ENCODE results near the gene RASL10A. TPM values are rescaled to one million over a fixed set of nuclear protein-coding genes. Genes with fewer than 3 reads are reported as not detected.

Gene RASL10A
- total RNA-seq, 1 experiment from 2014 or later: 1.6 TPM

DNA sequence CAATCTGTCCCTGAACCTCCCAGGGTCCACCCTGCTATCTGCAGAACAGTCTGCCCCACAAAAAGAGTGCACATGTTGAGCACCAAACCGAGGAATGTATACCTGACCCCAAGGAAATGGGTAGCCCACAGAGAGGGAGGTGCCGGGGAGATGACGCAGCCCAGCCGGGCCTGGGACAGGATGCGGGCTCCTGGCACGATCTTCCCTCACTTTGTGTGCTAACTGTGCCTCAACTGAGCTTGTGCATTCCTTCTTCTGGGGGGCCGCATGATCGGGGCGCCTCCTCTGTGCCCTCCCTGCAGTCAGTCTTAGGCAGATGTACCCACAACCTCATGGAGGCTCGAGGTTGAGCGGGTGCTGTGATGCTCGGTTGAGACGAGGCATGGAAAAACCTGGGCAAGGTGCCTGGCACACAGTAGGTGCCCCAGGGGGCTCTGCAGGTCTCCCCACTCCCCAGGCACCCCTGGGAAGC lies 6.7 kb downstream of the RASL10A start:
- Mint-ChIP-seq H3K36me3 (ENCODE audit: insufficient read depth, unreplicated experiment) (peaks cover 60% of the 10 kb centered on the region), H3K27me3 (ENCODE audit: unreplicated experiment) (peaks cover 8% of the 10 kb centered on the region), H3K4me1 (ENCODE audit: low read depth, unreplicated experiment) (peaks cover 30% of the 10 kb centered on the region), H3K4me3 (ENCODE audit: low read depth, unreplicated experiment) (peak overlapping the region; percentile 81), H3K9me3 (ENCODE audit: low read depth, unreplicated experiment) (no peaks in the 10 kb centered on the region), H3K27ac (ENCODE audit: unreplicated experiment) (no peak overlapping the region)
- no peak for DNase-seq
- intact Hi-C loops (cut with micrococcal nuclease; ENCODE audit: unreplicated experiment): no loop called here
- TF ChIP-seq, protein P1, sequence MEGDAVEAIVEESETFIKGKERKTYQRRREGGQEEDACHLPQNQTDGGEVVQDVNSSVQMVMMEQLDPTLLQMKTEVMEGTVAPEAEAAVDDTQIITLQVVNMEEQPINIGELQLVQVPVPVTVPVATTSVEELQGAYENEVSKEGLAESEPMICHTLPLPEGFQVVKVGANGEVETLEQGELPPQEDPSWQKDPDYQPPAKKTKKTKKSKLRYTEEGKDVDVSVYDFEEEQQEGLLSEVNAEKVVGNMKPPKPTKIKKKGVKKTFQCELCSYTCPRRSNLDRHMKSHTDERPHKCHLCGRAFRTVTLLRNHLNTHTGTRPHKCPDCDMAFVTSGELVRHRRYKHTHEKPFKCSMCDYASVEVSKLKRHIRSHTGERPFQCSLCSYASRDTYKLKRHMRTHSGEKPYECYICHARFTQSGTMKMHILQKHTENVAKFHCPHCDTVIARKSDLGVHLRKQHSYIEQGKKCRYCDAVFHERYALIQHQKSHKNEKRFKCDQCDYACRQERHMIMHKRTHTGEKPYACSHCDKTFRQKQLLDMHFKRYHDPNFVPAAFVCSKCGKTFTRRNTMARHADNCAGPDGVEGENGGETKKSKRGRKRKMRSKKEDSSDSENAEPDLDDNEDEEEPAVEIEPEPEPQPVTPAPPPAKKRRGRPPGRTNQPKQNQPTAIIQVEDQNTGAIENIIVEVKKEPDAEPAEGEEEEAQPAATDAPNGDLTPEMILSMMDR (IDR thresholded peaks at IDR 0.05; ENCODE audit: unreplicated experiment): no peak
- no TSS peak for BruUV-seq (replicated peaks)
- CTCF ChIA-PET: no interaction called here

DNA sequence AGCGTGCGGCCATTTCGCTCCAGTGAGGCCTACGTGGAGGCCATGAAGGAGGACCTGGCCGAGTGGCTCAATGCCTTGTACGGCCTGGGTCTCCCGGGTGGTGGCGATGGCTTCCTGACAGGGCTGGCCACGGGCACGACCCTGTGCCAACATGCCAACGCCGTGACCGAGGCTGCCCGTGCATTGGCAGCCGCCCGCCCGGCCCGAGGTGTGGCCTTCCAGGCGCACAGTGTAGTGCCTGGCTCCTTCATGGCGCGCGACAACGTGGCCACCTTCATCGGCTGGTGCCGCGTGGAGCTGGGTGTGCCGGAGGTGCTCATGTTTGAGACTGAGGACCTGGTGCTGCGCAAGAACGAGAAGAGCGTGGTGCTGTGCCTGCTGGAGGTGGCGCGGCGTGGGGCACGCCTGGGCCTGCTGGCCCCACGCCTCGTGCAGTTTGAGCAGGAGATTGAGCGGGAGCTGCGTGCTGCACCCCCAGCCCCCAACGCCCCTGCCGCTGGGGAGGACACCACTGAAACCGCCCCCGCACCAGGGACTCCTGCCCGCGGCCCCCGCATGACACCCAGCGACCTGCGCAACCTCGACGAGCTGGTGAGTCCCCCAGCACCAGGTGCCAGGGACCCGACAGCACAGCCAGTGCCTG lies 7.2 kb downstream of the RASL10A start:
- no peak for DNase-seq
- Mint-ChIP-seq H3K27ac (ENCODE audit: unreplicated experiment) (no peak overlapping the region), H3K9me3 (ENCODE audit: low read depth, unreplicated experiment) (no peaks in the 10 kb centered on the region), H3K4me1 (ENCODE audit: low read depth, unreplicated experiment) (peaks cover 28% of the 10 kb centered on the region), H3K36me3 (ENCODE audit: insufficient read depth, unreplicated experiment) (peaks cover 59% of the 10 kb centered on the region), H3K4me3 (ENCODE audit: low read depth, unreplicated experiment) (peak overlapping the region; percentile 81), H3K27me3 (ENCODE audit: unreplicated experiment) (peaks cover 2% of the 10 kb centered on the region)
- intact Hi-C loops (cut with micrococcal nuclease; ENCODE audit: unreplicated experiment): no loop called here
- TF ChIP-seq, protein P1 (IDR thresholded peaks at IDR 0.05; ENCODE audit: unreplicated experiment): no peak
- no TSS peak for BruUV-seq (replicated peaks)
- CTCF ChIA-PET: no interaction called here

DNA sequence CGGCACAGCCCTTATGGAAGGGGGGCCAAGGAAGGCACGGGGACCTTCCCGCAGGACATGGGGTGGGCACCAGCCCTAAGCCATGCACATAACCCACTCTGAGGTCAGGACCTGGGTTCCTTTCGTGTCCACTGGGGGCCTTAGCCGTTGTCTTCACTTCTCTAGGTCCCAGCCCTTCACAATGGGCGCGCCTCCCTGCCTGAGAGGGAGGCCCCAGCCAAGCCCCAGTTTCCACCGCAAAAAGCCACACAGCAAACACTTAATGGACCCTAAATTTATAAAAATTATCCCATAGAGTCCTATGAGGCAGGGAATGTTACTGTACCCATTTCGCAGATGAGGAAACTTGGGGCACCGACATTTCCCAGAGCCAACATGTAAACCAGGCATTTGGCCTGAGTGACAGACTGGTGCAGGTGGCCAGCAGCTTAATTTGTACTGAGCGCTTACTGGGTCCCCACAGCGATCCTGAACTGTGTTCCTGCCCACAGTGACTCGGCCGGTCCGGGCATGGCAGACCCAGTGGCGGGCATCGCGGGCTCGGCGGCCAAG lies 7.8 kb downstream of the RASL10A start:
- intact Hi-C loops (cut with micrococcal nuclease; ENCODE audit: unreplicated experiment): no loop called here
- DNase-seq: no peak
- TF ChIP-seq, protein P1 (IDR thresholded peaks at IDR 0.05; ENCODE audit: unreplicated experiment): no peak
- no peaks in the 10 kb centered on the region for H3K9me3 Mint-ChIP-seq (ENCODE audit: low read depth, unreplicated experiment)
- H3K27me3 Mint-ChIP-seq (ENCODE audit: unreplicated experiment): no peaks in the 10 kb centered on the region
- H3K27ac Mint-ChIP-seq (ENCODE audit: unreplicated experiment): peak overlapping the region; percentile 76
- peaks cover 56% of the 10 kb centered on the region for H3K36me3 Mint-ChIP-seq (ENCODE audit: insufficient read depth, unreplicated experiment)
- peaks cover 28% of the 10 kb centered on the region for H3K4me1 Mint-ChIP-seq (ENCODE audit: low read depth, unreplicated experiment)
- peak overlapping the region; percentile 81 for H3K4me3 Mint-ChIP-seq (ENCODE audit: low read depth, unreplicated experiment)
- CTCF ChIA-PET: no interaction called here
- BruUV-seq (replicated peaks): no TSS peak

DNA sequence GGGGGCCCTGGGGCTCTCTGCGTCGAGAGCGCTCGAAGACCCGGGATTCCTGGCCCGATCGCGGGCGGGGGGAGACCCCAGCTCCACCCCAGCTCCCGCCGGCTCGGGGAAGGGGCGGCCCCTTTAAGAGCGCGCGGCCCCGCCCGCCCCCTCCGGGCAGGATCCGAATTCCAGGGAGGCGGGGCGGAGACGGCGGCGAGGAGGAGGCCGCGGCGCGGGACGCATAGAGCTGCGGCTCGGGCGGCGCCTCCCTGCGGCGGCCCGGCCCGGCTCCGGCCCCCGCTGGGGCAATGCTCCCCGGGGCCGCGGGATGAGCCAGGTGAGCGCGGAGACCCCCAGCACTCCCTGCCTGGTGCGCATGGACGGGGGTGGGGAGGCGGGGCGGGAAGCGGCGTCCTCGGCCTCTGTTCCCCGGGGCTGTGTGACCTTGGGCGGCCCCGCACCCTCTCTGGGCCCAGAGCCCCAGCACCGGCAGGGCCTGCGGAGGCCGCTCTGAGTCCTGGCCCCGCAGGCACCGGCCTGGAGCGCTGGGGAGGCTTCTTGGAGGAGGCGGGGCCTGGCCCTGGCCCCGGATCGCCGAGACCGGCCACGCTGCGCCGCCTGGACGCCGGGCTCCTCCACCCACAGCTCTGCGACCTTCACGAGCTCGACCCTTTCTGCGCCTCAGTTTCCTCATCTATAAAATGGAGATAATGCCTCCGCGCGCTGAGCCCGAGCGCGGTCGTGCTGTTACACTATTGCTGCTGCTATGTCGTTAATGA lies 8.5 kb downstream of the RASL10A start:
- Mint-ChIP-seq H3K4me3 (ENCODE audit: low read depth, unreplicated experiment) (peak overlapping the region; percentile 81), H3K9me3 (ENCODE audit: low read depth, unreplicated experiment) (no peaks in the 10 kb centered on the region), H3K27me3 (ENCODE audit: unreplicated experiment) (no peaks in the 10 kb centered on the region), H3K27ac (ENCODE audit: unreplicated experiment) (peak overlapping the region; percentile 76), H3K4me1 (ENCODE audit: low read depth, unreplicated experiment) (peaks cover 28% of the 10 kb centered on the region), H3K36me3 (ENCODE audit: insufficient read depth, unreplicated experiment) (peaks cover 55% of the 10 kb centered on the region)
- intact Hi-C loops (cut with micrococcal nuclease; ENCODE audit: unreplicated experiment): no loop called here
- no TSS peak for BruUV-seq (replicated peaks)
- TF ChIP-seq, protein P1 (IDR thresholded peaks at IDR 0.05; ENCODE audit: unreplicated experiment): no peak
- DNase-seq: peak; percentile 88
- CTCF ChIA-PET: interaction anchor here (0.6 to 1.2 kb wide), 3 partner anchors 10 to 92 kb away, joined by 3 to 6 read pairs (median 3); no protein-coding TSS in a partner anchor
